B cell (primary cell): Measurements from ENCODE around the gene CDK9. TPM values are rescaled to one million over a fixed set of nuclear protein-coding genes. Genes with fewer than 3 reads are reported as not detected.

ENCODE experiments used
- ATAC-seq: fragments of 200-7000 bp; cut with Tn5 transposase; one replicate; pipeline ENCODE4 v1.10.0; 2021; ENCODE audit warnings: low read depth, mild to moderate bottlenecking, moderate number of reproducible peaks, moderate library complexity
- CTCF ChIA-PET: fragments of 350-600 bp; sonication (Branson Sonifier 250); formaldehyde crosslinking; loops from one replicate; lab custom pipeline; 2021; ENCODE audit warnings: antibody characterized with exemption, inconsistent platforms; lab: Charles Lee
- POLR2A ChIA-PET: fragments of 350-600 bp; sonication (Branson Sonifier 250); formaldehyde crosslinking; loops from one replicate; lab custom pipeline; 2021; ENCODE audit warnings: antibody characterized with exemption; lab: Charles Lee
- DNase-seq: peaks from one replicate; pipeline ENCODE4 v3.0.0; 2013
- H2AFZ ChIP-seq: 2 replicates; pipeline ENCODE4 v1.6.1; 2012; ENCODE audit warnings: mild to moderate bottlenecking, low read depth, low read length; ENCODE audit not compliant: insufficient read depth, poor library complexity, severe bottlenecking
- H3K27ac ChIP-seq, 2 donors: 1 replicate in 1 of 2; 2 replicates in 1 of 2; pipeline ENCODE4 v1.5.1; 2012 to 2013; ENCODE audit warnings: low read length in 2 of 2, mild to moderate bottlenecking in 2 of 2, moderate library complexity in 1 of 2
- H3K27me3 ChIP-seq, 4 experiments: fragments of 200-600 bp in 1 of 4; sonication (generic) in 1 of 4; replicated peaks in 1 of 4; 1 replicate in 2 of 4; 2 replicates in 2 of 4; pipeline versions ENCODE4 v1.6.1 to v1.7.0; 2013 to 2016; ENCODE audit warnings: low read length in 3 of 4, mild to moderate bottlenecking in 2 of 4, mixed read lengths in 1 of 4, moderate library complexity in 1 of 4; ENCODE audit not compliant: insufficient read depth in 4 of 4, control insufficient read depth in 3 of 4; ENCODE audit errors: control extremely low read depth in 1 of 4
- H3K36me3 ChIP-seq, 2 experiments: replicated peaks in 1 of 2; 1 replicate in 1 of 2; 2 replicates in 1 of 2; pipeline versions ENCODE4 v1.6.1 to v1.7.1; 2013; ENCODE audit warnings: low read length in 1 of 2; ENCODE audit not compliant: insufficient read depth in 2 of 2, control insufficient read depth in 1 of 2; ENCODE audit errors: control extremely low read depth in 1 of 2, extremely low read depth in 1 of 2
- H3K4me1 ChIP-seq, 2 donors: fragments of 200-600 bp in 1 of 2; sonication (generic) in 1 of 2; 1 replicate in 1 of 2; 2 replicates in 1 of 2; pipeline versions ENCODE4 v1.5.1 to v1.6.1; 2013 to 2017; ENCODE audit warnings: low read length in 2 of 2; ENCODE audit not compliant: control insufficient read depth in 2 of 2, insufficient read depth in 2 of 2
- H3K4me2 ChIP-seq: replicated peaks from 2 replicates; pipeline ENCODE3; 2012; ENCODE audit warnings: mild to moderate bottlenecking, low read depth, low read length; ENCODE audit not compliant: poor library complexity, severe bottlenecking
- H3K4me3 ChIP-seq, 5 experiments: fragments of 200-600 bp in 1 of 5; sonication (generic) in 1 of 5; 1 replicate in 3 of 5; 2 replicates in 2 of 5; pipeline versions ENCODE4 v1.5.1 to v1.7.0; 2011 to 2016; ENCODE audit warnings: low read length in 4 of 5, mild to moderate bottlenecking in 4 of 5, low read depth in 2 of 5, control low read depth in 1 of 5, moderate library complexity in 1 of 5; ENCODE audit not compliant: insufficient read depth in 1 of 5; ENCODE audit errors: control extremely low read depth in 1 of 5, extremely low read depth in 1 of 5
- H3K79me2 ChIP-seq: fragments of 200-600 bp; sonication (generic); one replicate; pipeline ENCODE4 v1.6.0; 2016; ENCODE audit warnings: low read length; ENCODE audit not compliant: control insufficient read depth, insufficient read depth
- H3K9ac ChIP-seq: fragments of 200-600 bp; sonication (generic); 2 replicates; pipeline ENCODE4 v1.6.1; 2017; ENCODE audit warnings: mild to moderate bottlenecking, low read length, moderate library complexity
- H3K9me3 ChIP-seq, 3 donors: one replicate each; pipeline versions ENCODE4 v1.6.1 to v1.7.1; 2013; ENCODE audit warnings: low read length in 2 of 3; ENCODE audit not compliant: control insufficient read depth in 2 of 3, insufficient read depth in 1 of 3; ENCODE audit errors: control extremely low read depth in 1 of 3
- H4K20me1 ChIP-seq: 2 replicates; pipeline ENCODE4 v1.6.0; 2012; ENCODE audit warnings: mild to moderate bottlenecking, low read length; ENCODE audit not compliant: insufficient read depth, control insufficient read depth, poor library complexity, severe bottlenecking
- H3K27ac Mint-ChIP-seq: one replicate; pipeline ENCODE4 v1.8.0; 2021; ENCODE audit warnings: mixed read lengths
- H3K27me3 Mint-ChIP-seq: one replicate; pipeline ENCODE4 v1.8.0; 2021; ENCODE audit warnings: mixed read lengths
- H3K4me1 Mint-ChIP-seq: one replicate; pipeline ENCODE4 v1.8.0; 2021; ENCODE audit warnings: mixed read lengths
- H3K4me3 Mint-ChIP-seq: one replicate; pipeline ENCODE4 v1.8.0; 2021; ENCODE audit warnings: mixed read lengths
- H3K9me3 Mint-ChIP-seq: one replicate; pipeline ENCODE4 v1.8.0; 2022; ENCODE audit warnings: mixed read lengths; ENCODE audit not compliant: insufficient read depth
- CTCF ChIP-seq: fragments of 200-600 bp; IDR thresholded peaks from one replicate; pipeline ENCODE4 v1.8.0; 2022; ENCODE audit warnings: antibody characterized with exemption, mild to moderate bottlenecking
- EZH2 ChIP-seq: IDR thresholded peaks from 2 replicates; pipeline ENCODE4 v1.6.1; 2012; ENCODE audit warnings: borderline replicate concordance, low read depth, mild to moderate bottlenecking, moderate library complexity, low read length; ENCODE audit not compliant: insufficient read depth, poor library complexity, severe bottlenecking
- WGBS: methylation state at CpG from one replicate; pipeline ENCODE4 v1.1.5; 2013; ENCODE audit warnings: missing lambda C conversion rate; ENCODE audit not compliant: insufficient coverage; 5-methylcytosine and 5-hydroxymethylcytosine counted together
- intact Hi-C: fragments of 100-400 bp; cut with micrococcal nuclease; formaldehyde crosslinking; loops from one replicate; pipeline ENCODE4 v1.10.0; 2022
- polyA plus RNA-seq: library from polyadenylated mRNA; depleted of rRNA; stranded (reverse); fragments of >200 nt; gene quantifications from 2 replicates; pipeline ENCODE4 v1.2.3, GENCODE V29; 2012
- total RNA-seq, 2 donors: library from RNA; stranded (reverse); fragments of 120-200 nt in 1 of 2; gene quantifications; 1 replicate in 1 of 2; 2 replicates in 1 of 2; pipeline versions ENCODE4 v1.2.3 to v1.2.4, GENCODE V29; 2013 to 2022

The CDK9 gene
- total and polyA plus RNA-seq, 2 donors (not counting 1 experiment from before 2014, with no cell fraction given), result 145 to 176 TPM

DNA sequence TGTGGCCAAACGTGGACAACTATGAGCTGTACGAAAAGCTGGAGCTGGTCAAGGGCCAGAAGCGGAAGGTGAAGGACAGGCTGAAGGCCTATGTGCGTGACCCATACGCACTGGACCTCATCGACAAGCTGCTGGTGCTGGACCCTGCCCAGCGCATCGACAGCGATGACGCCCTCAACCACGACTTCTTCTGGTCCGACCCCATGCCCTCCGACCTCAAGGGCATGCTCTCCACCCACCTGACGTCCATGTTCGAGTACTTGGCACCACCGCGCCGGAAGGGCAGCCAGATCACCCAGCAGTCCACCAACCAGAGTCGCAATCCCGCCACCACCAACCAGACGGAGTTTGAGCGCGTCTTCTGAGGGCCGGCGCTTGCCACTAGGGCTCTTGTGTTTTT lies 3.3 kb downstream of the CDK9 start:
- intact Hi-C loops, result loop anchor here (5.0 kb wide), 1 partner anchor 278 kb away; the partner anchor contains the start of genes NAIF1 and SLC25A25
- DNase-seq (no peak), ATAC-seq (no peak)
- no peak overlapping the region for H2AFZ ChIP-seq
- H3K36me3 ChIP-seq, result peaks cover 0 to 50% of the 10 kb centered on the region in 2 experiments
- no peak overlapping the region for H3K4me2 ChIP-seq
- H4K20me1 ChIP-seq, result peaks cover 60% of the 10 kb centered on the region
- no peaks in the 10 kb centered on the region for H3K27me3 Mint-ChIP-seq
- no peaks in the 10 kb centered on the region for H3K27me3 ChIP-seq
- peaks cover 21 to 24% of the 10 kb centered on the region in 2 donors for H3K4me1 ChIP-seq
- no peaks in the 10 kb centered on the region for H3K9me3 ChIP-seq
- ChIA-PET CTCF (interaction anchor here (1.2 to 4.5 kb wide), 2 partner anchors 13 to 80 kb away, joined by 4 to 22 read pairs; partner anchors contain the start of gene FPGS), POLR2A (interaction anchor here (0.6 to 1.0 kb wide), 2 partner anchors 8 to 25 kb away, joined by 3 to 5 read pairs; no protein-coding TSS in a partner anchor)
- no peak overlapping the region for H3K27ac ChIP-seq
- no peak overlapping the region for H3K4me3 ChIP-seq
- peaks cover 32% of the 10 kb centered on the region for H3K4me1 Mint-ChIP-seq
- no peak overlapping the region for H3K9ac ChIP-seq
- H3K27ac Mint-ChIP-seq, result no peak overlapping the region
- 98% methylated on average over 18 of the region's 25 CpGs for WGBS
- H3K9me3 Mint-ChIP-seq, result no peaks in the 10 kb centered on the region
- TF ChIP-seq EZH2, result no peak
- no peak for TF ChIP-seq CTCF
- peaks cover 54% of the 10 kb centered on the region for H3K79me2 ChIP-seq
- H3K4me3 Mint-ChIP-seq, result no peak overlapping the region

DNA sequence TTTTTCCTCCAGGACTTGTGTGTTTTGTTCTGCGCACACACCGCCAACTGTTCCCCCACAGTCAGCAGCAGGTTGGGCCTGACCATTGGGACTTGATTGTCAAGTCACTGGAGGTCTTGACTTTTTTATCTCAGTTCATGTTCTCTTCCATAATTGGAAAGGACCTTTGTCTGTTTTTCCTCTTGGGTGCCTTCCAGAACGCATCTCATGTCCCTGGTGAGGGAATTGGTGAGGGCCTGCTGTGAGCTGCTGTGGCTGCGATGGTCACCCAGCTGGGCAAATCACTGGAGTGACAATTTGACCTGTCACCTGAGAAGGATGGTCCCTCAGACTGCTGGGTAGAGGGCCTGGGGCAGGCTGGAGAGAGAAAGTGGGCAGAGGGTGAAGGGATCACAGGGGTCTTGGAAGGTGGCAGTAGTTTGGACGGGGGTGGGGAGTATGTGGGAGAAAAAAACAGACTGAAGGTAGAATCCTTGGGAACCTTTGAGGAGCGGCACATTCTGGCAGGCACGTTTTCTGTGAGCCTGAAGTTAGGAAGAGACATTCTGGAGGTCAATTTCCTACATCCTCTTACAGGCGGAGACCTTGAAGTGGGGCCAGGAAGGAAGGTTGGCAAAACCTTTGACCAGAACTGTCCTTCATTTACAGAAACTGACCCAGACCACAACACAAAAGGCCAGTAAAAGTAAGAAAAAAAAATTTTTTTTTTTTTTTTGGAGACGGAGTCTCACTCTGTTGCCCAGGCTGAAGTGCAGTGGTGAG lies 4.4 kb downstream of the CDK9 start:
- TF ChIP-seq EZH2, result no peak
- Mint-ChIP-seq H3K27me3 (no peaks in the 10 kb centered on the region), H3K4me1 (peaks cover 25% of the 10 kb centered on the region), H3K4me3 (no peak overlapping the region), H3K9me3 (no peaks in the 10 kb centered on the region), H3K27ac (peak overlapping the region; percentile 50)
- Histone ChIP-seq H3K9ac (no peak overlapping the region), H3K4me2 (no peak overlapping the region), H2AFZ (no peak overlapping the region), H3K4me3 (no peak overlapping the region), H3K36me3 (peaks cover 0 to 50% of the 10 kb centered on the region in 2 experiments), H3K4me1 (peaks cover 14 to 16% of the 10 kb centered on the region in 2 donors), H3K79me2 (peaks cover 49% of the 10 kb centered on the region), H3K27ac (no peak overlapping the region), H3K27me3 (no peaks in the 10 kb centered on the region), H3K9me3 (no peaks in the 10 kb centered on the region), H4K20me1 (peaks cover 60% of the 10 kb centered on the region)
- 91% methylated on average over 3 of the region's 9 CpGs for WGBS
- ChIA-PET POLR2A (interaction anchor here (0.7 kb wide), 1 partner anchor 276 kb away, joined by 3 read pairs; no protein-coding TSS in a partner anchor), CTCF (interaction anchor here (4.5 kb wide), 1 partner anchor 79 kb away, joined by 22 read pairs; no protein-coding TSS in a partner anchor)
- intact Hi-C loops, result no loop called here
- ATAC-seq, result no peak
- no peak for DNase-seq
